ENCODE data around the gene TRPM6.

Gene TRPM6

DNA sequence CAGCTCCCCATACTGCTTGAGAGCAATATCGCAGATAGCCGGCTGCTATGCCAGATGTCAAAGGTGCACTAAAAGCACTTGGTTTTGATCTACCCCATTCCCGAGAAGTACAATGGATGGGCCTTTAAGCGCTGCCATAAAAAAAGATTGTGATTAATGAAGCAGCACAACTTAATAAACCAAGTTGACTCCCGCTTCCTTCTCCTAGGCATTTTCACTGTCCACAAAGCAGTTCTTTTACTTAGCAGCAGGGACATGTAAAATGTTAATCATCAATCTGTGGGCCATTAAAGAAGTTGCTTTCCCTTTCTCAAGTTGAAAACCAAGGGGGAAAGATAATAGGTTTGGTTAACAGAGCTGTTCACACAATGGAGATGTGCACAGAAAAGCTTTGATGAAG, 176.4 kb downstream of the TRPM6 start:
- DNase-seq = no peak

- DNase-seq = no peak
Measured at GRCh38 chr9:74697535-74697934, 190.2 kb downstream of the TRPM6 start.

- no peak for DNase-seq
Measured at GRCh38 chr9:74696520-74696919, 191.2 kb downstream of the TRPM6 start.

DNA sequence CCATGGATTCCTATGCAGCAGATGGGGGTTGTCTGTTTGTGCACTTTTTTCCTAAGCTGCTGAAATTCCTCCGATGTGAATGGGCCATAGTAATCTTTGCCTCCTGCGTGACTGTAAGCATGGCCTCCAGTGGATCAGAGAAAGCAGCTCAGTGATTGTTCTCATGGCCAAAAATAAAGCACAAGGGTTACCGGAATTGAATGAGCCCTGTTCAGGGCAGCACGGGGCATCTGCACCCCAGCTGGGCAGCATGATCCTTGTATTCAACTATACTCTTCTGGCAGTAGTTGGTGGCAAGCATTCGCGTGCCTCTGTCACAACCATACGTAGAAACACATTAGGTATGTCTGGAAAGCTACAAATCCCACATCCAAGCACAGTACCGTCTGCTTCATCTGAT, 196.7 kb downstream of the TRPM6 start:
- no peak for DNase-seq

DNA sequence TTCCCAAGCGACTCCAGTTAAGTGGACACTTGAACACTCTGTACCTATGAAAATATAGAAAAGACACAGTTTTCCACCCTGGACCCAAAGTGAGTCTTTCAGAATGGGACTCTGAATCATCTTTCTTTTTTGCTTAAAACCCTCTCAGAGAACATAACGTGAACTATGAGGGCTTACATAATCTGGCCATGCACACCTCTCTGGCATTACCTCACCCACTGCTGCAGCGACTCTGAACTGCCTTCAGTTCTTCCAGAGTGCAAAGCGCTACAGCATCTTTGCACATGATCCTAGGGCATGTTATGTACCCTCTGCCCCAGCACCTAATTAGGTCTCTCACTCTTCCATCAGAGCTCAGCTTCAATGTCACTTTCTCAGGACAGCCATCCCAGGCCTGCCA, 204.4 kb downstream of the TRPM6 start:
- no peak for DNase-seq

- no peak for DNase-seq
Measured at GRCh38 chr9:74681906-74682305, 205.8 kb downstream of the TRPM6 start.

DNA sequence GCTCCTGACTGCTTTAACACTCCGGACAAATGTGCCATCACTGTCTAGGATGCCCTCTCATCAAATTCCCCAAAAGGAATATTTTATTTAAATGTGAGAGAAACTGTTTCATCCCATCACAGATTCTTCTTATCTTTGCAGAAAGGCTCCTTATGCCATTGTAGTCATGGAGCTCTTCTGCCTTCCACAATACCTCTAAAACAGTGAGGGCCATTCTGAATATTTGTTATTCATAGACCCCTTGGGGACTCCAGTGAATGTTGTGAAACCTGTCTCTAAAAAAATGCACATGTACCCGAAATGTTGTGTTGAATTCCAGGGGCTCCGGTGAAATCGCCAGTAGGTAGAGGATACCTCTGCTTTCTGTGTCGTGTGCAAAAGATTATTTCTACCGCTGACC, 213.6 kb downstream of the TRPM6 start:
- DNase-seq = no peak
